ENCODE measurements around the gene ANKRD29.

DNA sequence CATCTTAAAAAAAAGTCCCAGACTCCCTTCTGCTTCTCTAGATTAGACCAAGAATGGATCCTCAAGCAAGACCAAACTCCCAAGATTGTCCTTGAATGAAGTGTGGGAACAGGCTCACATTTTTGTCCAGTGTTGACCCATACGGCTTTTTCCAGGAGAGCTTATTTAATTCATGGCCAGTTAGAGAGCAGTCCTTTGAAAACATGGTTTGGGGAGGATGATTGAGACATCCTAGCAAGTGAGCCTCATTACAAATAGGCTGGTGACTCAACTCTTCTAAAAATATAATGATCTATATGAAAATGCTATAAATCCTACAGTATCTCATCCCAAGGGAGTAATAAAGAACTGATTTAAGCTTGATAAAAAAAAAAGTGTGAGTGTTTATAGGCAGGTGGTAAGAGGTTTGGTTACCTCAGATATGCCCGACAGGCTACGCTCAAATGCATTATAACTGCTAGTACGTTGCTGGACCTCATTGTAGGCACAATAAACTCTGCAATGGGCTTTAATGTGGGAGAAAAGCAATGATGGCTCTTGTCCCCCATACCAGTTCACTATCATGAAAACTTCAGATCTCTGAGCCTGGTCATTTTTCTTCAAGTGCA lies 17.0 kb downstream of the ANKRD29 start:
- TF ChIP-seq POLR2A (IDR thresholded peaks at IDR 0.05): no peak
- TF ChIP-seq, protein P1, sequence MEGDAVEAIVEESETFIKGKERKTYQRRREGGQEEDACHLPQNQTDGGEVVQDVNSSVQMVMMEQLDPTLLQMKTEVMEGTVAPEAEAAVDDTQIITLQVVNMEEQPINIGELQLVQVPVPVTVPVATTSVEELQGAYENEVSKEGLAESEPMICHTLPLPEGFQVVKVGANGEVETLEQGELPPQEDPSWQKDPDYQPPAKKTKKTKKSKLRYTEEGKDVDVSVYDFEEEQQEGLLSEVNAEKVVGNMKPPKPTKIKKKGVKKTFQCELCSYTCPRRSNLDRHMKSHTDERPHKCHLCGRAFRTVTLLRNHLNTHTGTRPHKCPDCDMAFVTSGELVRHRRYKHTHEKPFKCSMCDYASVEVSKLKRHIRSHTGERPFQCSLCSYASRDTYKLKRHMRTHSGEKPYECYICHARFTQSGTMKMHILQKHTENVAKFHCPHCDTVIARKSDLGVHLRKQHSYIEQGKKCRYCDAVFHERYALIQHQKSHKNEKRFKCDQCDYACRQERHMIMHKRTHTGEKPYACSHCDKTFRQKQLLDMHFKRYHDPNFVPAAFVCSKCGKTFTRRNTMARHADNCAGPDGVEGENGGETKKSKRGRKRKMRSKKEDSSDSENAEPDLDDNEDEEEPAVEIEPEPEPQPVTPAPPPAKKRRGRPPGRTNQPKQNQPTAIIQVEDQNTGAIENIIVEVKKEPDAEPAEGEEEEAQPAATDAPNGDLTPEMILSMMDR (IDR thresholded peaks at IDR 0.05): no peak
- no peak for TF ChIP-seq POLR2AphosphoS5 (IDR thresholded peaks at IDR 0.05)

All from stomach (tissue), 4 donors.